Activated T-helper 17 cell treated with anti-CD3 and anti-CD28 coated beads, Interleukin-2, amount 50 U/mL, for 72 hours (primary cell): ENCODE results near the gene MVB12B. TPM values are rescaled to one million over a fixed set of nuclear protein-coding genes. Genes with fewer than 3 reads are reported as not detected.

ENCODE experiments used
- ATAC-seq: fragments of 150-1000 bp; cut with Tn5 transposase; replicated peaks from 2 replicates; pipeline ENCODE4 v1.10.0; 2021; ENCODE audit warnings: mild to moderate bottlenecking, moderate library complexity
- H3K27ac Mint-ChIP-seq: one replicate; pipeline ENCODE4 v1.8.0; 2022; ENCODE audit warnings: mixed read lengths
- H3K27me3 Mint-ChIP-seq: one replicate; pipeline ENCODE4 v1.8.0; 2022; ENCODE audit warnings: mixed read lengths
- H3K36me3 Mint-ChIP-seq: one replicate; pipeline ENCODE4 v1.8.0; 2022; ENCODE audit warnings: low read depth, mild to moderate bottlenecking, mixed read lengths
- H3K4me1 Mint-ChIP-seq: one replicate; pipeline ENCODE4 v1.8.0; 2022; ENCODE audit warnings: mixed read lengths
- H3K4me3 Mint-ChIP-seq: one replicate; pipeline ENCODE4 v1.8.0; 2022; ENCODE audit warnings: mild to moderate bottlenecking, mixed read lengths
- H3K9me3 Mint-ChIP-seq: one replicate; pipeline ENCODE4 v1.8.0; 2022; ENCODE audit warnings: mixed read lengths
- total RNA-seq, 2 donors: library from RNA; stranded (reverse); gene quantifications; one replicate each; pipeline ENCODE4 v1.2.3, GENCODE V29; 2022

Gene MVB12B
- total RNA-seq, 2 donors from 2014 or later, result 3.9 TPM

DNA sequence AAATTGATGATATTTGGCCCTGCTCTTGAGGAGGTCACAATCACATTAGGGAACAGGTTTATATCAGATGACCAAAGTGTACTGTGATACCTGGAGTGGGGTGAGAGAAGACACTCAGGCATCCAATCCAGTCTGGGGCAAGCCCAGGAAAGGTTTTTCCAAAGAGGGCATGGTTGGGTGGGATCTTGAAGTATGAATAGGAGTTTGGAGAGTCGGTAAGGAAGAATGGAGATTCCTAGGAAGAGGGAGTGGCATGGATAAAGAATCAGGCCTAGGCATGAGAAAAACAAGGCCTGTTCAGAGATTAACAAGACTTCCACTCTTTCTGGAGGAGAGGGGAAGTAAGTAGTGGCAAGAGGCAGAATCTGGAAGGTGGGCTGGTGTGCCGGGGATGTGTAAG is 91.1 kb downstream of the MVB12B start:
- ATAC-seq, result no peak
- Mint-ChIP-seq H3K36me3 (no peaks in the 10 kb centered on the region), H3K4me1 (peaks cover 5% of the 10 kb centered on the region), H3K4me3 (no peak overlapping the region), H3K27me3 (no peaks in the 10 kb centered on the region), H3K27ac (no peak overlapping the region), H3K9me3 (no peaks in the 10 kb centered on the region)

DNA sequence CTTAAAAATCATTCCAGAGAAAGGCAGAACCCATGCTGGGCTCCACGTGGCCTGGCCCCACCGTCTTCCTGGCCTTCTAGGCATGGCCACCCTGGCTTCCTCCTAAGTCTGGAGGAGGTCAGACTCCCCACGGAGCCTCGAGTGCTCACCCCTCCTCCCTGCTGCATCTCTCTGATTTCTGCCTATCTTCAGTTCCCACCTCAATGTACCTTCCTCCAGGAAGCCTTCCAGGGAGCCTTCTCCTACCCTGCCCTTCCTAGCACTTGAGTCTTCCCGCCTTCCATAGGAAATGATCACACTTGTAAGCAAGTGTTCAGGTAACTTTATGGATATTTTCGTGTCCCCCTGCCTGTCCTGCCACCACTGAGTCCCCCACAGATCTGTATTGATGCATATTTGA is 92.0 kb downstream of the MVB12B start:
- H3K27me3 Mint-ChIP-seq, result no peaks in the 10 kb centered on the region
- no peak overlapping the region for H3K27ac Mint-ChIP-seq
- H3K4me1 Mint-ChIP-seq, result no peaks in the 10 kb centered on the region

DNA sequence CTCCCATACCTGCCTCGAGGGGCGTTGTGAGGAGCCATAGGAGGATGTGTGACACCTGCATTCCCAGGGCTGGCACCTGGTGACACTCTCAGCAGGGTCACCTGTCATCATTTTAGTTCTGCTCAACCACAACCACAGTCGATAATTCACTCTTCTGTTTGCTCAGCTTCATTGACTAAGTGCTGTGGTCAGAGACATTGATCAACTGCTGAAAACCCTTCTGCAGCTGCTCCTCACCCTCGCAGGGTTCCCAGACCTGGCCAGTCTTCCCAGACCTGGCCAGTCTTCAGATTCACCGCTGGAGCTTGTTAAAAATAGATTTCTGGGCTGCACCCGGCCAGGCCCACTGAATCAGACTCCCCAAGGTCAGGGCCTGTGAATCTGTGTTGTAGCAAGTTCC is 92.8 kb downstream of the MVB12B start:
- Mint-ChIP-seq H3K27me3 (no peaks in the 10 kb centered on the region), H3K4me1 (no peaks in the 10 kb centered on the region), H3K27ac (no peak overlapping the region), H3K9me3 (no peaks in the 10 kb centered on the region), H3K4me3 (no peak overlapping the region), H3K36me3 (no peaks in the 10 kb centered on the region)
- peak; percentile 39 for ATAC-seq

More for the DNA sequence above, 92.0 kb downstream of the MVB12B start:
- H3K9me3 Mint-ChIP-seq, result no peaks in the 10 kb centered on the region
- H3K36me3 Mint-ChIP-seq, result no peaks in the 10 kb centered on the region
- no peak overlapping the region for H3K4me3 Mint-ChIP-seq
- ATAC-seq, result no peak

DNA sequence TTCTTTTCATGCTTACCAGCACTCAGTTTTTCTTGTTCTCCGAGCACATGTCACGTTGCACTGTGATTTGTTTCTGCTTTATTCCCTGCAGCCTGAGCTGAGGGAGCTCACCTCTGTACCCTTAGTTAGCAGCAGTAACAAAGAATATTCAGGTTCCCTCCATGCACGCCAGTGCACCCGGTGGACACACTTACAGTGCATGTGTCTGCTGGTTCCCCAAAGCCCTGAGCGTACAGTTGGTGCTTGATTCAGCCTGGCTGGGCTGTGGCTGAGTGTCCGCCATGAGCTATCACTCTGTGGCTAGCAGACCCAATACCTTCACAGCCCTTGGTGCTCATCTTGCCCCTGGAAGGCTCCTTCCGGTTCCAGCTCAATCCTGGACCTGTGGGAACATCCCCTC is 93.5 kb downstream of the MVB12B start:
- Mint-ChIP-seq H3K4me3 (no peak overlapping the region), H3K9me3 (no peaks in the 10 kb centered on the region), H3K4me1 (no peaks in the 10 kb centered on the region), H3K36me3 (no peaks in the 10 kb centered on the region), H3K27ac (no peak overlapping the region), H3K27me3 (no peaks in the 10 kb centered on the region)
- no peak for ATAC-seq

DNA sequence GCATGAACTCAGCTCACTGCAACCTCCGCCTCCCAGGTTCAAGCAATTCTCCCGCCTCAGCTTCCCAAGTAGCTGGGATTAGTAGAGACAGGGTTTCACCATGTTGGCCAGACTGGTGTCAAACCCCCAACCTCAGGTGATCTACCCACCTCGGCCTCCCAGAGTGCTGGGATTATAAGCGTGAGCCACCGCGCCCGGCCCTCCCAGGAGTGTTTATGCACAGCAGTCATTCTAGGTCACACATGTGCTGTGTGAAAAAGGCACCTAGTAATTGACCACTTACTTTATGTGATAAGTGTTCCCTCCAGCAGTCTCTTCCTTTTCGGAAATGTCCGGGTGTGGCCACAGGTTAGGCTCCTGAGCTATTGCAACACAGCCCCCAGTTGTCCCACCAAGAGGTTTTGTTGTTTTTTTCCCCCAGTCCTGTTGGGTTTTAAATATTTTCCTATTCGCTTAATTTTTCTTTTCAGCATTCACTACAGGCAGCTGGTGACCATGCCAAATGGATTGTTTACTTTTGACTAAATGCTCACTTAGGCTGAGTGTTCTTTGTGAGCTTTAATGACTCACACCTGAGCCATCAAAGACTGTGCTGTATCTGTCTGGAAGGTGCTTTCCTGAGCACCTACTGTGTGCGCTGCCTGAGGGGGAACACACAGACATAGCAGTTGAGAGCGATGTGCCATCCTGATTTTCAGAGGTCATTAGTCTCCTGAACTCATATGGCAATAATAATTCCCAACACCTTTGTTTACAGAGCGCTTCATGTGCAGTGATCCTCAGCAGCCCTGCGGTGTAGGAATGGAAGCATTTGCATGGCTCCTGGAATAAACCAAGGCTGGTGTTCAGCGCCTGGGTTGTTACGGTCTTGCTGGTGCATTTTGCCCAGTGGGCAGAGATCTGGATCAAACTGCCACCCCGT is 94.3 kb downstream of the MVB12B start:
- no peak overlapping the region for H3K27ac Mint-ChIP-seq
- no peak overlapping the region for H3K4me3 Mint-ChIP-seq
- no peaks in the 10 kb centered on the region for H3K27me3 Mint-ChIP-seq
- no peaks in the 10 kb centered on the region for H3K9me3 Mint-ChIP-seq
- ATAC-seq, result peak; percentile 47
- no peaks in the 10 kb centered on the region for H3K4me1 Mint-ChIP-seq
- no peaks in the 10 kb centered on the region for H3K36me3 Mint-ChIP-seq

DNA sequence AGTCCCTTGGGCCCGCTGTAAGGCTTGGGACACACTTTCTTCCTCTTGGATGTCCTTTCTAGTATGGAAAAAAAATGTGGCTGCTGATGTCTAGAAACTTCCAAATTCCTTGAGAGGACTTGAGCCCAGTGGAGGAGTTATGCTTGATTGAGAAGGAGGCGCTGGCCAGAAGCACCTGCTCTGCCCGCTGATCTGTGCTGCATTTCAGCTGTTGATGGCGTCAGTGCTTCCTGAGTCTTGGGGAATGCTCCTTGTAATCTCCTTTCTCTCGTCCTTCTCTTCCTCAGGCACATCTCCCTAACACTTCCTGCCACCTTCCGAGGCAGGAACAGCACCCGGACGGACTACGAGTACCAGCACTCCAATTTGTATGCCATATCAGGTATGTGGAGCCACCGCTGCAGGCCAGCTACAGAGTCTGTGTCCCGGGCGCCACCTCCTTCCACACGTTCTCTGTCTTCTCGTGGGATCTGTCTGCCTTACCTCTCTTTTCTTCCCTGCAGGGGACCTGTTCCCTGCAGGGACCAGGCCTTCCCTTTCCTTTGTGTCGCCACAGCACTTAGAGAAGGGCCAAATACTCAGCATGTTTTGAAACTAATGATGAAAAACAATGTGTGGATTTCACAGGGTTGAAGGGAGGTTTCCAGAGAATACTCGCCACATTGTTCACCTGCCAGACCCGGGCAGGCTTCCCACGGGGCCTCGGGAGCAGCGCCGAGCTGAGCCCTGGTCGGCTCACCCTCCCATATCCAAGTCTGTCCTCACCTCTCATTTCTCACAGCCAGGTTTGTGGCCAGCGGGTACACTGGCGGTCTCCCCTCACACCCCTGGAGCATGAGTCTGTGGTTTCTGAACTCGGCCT is 95.2 kb downstream of the MVB12B start:
- Mint-ChIP-seq H3K9me3 (no peaks in the 10 kb centered on the region), H3K36me3 (no peaks in the 10 kb centered on the region), H3K4me3 (no peak overlapping the region), H3K27ac (no peak overlapping the region), H3K4me1 (no peaks in the 10 kb centered on the region), H3K27me3 (no peaks in the 10 kb centered on the region)
- ATAC-seq, result no peak

DNA sequence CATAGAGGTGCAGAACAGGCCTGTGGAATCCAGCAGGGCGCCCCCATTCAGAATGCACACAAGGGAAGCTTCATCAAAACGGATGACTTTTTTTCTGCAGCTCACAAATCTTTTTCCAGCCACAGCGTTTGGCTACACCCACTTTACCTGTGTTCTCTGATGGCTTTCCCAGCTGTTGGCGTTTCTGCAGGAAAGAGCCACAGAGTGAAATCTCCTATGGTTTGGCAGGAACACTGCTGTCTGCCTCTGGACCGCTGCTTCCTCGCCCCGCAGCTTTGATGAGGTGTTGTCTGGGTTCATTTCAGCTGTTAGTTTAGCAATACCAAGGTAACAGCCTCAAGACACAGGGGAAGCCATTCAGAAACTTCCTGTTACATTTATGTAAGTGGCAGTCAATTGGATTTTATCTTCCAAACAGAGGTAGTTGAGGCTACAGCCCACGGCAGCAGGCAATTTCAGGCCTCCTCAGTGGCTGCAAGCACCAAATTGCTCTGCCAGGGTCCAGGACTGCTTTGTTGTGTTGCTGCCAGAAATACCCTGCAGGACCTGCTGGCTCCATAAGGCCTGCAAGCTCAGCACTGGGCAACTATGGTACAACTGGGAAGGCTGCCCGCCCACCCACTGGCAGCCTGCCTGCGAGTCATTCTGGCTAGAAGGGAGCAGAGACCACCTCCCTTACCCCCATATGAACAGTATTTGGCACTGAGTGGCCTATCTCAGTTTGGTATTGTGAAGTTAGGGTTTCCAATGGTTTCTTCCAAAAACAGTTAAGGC is 96.7 kb downstream of the MVB12B start:
- no peaks in the 10 kb centered on the region for H3K36me3 Mint-ChIP-seq
- no peaks in the 10 kb centered on the region for H3K27me3 Mint-ChIP-seq
- ATAC-seq, result no peak
- no peaks in the 10 kb centered on the region for H3K4me1 Mint-ChIP-seq
- no peak overlapping the region for H3K27ac Mint-ChIP-seq
- H3K4me3 Mint-ChIP-seq, result no peak overlapping the region
- H3K9me3 Mint-ChIP-seq, result no peaks in the 10 kb centered on the region

DNA sequence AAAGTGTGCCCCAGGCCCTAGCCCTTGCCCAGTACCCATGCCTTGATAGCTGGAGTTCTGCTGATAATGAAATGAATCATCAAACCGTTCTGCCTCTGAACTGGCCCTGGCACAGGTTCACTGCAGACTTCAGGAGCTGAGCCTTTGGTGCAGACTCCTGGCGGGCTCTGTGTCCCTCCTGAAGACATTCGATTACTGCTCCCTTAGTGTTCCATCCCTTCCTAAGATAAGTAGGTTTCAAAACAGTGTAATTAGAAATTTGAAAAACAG is 97.2 kb downstream of the MVB12B start:
- H3K4me1 Mint-ChIP-seq, result no peaks in the 10 kb centered on the region
- no peaks in the 10 kb centered on the region for H3K27me3 Mint-ChIP-seq
- H3K27ac Mint-ChIP-seq, result no peak overlapping the region
- ATAC-seq, result no peak
- no peaks in the 10 kb centered on the region for H3K36me3 Mint-ChIP-seq
- no peaks in the 10 kb centered on the region for H3K9me3 Mint-ChIP-seq
- H3K4me3 Mint-ChIP-seq, result no peak overlapping the region

DNA sequence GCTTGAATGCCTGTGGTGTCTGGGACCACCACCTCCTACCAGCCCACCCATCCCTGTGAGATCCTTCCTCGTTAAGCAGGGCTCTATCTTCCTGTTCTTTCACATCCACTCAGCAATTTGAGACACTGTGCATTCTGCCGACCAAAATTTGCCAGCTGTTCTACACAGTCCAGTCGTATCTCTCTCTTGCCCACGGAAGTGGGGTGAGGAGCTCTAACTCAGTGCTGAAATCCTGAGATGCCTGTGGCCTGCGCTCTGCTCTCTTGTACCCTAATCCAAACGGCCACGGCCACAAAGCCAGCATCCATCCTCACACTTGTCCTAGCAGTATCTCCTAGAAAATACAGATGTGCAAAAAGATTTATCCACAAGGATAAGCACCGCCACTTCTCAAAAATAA is 97.9 kb downstream of the MVB12B start:
- H3K27ac Mint-ChIP-seq, result no peak overlapping the region
- H3K27me3 Mint-ChIP-seq, result no peaks in the 10 kb centered on the region
- H3K4me3 Mint-ChIP-seq, result no peak overlapping the region
- H3K36me3 Mint-ChIP-seq, result no peaks in the 10 kb centered on the region
- no peak for ATAC-seq
- H3K4me1 Mint-ChIP-seq, result no peaks in the 10 kb centered on the region
- H3K9me3 Mint-ChIP-seq, result no peaks in the 10 kb centered on the region

DNA sequence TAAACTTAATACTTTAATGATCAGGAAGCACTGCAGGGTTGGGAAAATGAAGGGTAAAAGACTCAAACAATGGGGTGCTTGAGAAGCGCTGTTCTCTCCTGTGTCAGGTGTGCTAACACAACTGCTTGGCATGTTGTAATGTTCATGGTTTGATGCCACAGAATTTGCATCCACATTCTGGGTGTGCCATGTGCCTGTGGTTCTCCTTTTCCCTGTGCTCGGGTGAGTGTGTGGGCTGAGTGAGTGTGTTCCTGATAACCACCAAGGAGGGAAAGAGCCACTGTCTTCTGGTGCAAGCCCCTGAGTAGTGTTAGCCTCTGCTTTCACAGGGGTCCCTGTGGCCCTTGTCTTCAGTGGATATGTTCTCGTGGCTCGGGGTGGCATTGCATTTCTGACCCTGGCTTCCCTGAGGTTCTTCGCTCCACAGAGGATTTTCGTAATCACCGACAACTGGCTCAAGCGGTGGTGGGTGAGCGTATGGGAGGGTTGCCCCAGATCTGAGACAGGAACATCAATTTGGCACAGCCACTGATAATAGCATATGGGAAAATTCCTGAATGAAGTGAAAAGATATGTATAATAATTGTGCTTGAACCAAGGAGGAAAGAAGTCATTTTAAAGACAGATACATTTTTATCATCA is 102.0 kb downstream of the MVB12B start:
- ATAC-seq, result no peak
- Mint-ChIP-seq H3K27me3 (no peaks in the 10 kb centered on the region), H3K4me3 (no peak overlapping the region), H3K36me3 (no peaks in the 10 kb centered on the region), H3K27ac (no peak overlapping the region), H3K9me3 (no peaks in the 10 kb centered on the region), H3K4me1 (no peaks in the 10 kb centered on the region)

DNA sequence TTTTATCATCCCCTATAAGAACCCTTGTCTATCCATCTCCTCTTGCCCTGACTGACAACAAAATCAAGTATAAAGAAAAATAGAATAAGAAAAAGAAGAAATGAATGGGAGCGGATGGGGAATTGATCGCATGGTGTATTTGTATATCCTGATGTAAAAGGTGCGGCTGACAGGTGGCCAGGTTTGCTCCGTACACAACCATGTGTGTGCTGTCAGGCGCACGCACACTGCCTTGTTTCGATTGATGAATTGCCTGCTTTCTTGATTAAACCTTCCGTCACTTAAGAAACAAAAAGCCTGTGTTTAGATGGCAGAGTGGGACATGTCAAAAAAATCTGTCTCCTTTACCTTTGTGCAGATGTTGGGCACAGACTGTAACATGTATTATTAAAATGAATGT is 102.6 kb downstream of the MVB12B start:
- no peaks in the 10 kb centered on the region for H3K9me3 Mint-ChIP-seq
- H3K36me3 Mint-ChIP-seq, result no peaks in the 10 kb centered on the region
- no peaks in the 10 kb centered on the region for H3K27me3 Mint-ChIP-seq
- H3K27ac Mint-ChIP-seq, result no peak overlapping the region
- ATAC-seq, result no peak
- H3K4me3 Mint-ChIP-seq, result no peak overlapping the region
- no peaks in the 10 kb centered on the region for H3K4me1 Mint-ChIP-seq

DNA sequence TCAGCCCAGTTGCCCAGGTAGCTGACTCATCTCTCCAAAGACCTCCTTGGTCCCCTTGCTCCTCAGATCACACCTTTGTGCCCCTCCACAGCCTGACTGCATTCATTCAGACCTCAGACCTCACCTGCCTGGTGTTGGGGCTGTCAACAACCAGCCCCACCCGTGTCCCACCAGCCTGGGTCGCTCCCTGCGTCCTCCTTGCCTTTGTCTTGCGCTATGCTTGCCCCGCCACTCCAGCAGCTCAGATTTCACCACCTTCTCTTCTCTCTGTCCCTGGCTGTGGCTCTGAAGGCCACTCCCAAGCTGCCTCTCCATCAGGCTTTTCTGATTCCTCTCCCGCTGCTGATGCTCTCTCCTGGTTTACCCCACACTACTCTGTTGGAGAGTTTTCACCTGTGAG is 103.5 kb downstream of the MVB12B start:
- no peaks in the 10 kb centered on the region for H3K36me3 Mint-ChIP-seq
- no peak for ATAC-seq
- H3K27me3 Mint-ChIP-seq, result no peaks in the 10 kb centered on the region
- no peaks in the 10 kb centered on the region for H3K4me1 Mint-ChIP-seq
- no peak overlapping the region for H3K4me3 Mint-ChIP-seq
- H3K27ac Mint-ChIP-seq, result no peak overlapping the region
- H3K9me3 Mint-ChIP-seq, result no peaks in the 10 kb centered on the region

DNA sequence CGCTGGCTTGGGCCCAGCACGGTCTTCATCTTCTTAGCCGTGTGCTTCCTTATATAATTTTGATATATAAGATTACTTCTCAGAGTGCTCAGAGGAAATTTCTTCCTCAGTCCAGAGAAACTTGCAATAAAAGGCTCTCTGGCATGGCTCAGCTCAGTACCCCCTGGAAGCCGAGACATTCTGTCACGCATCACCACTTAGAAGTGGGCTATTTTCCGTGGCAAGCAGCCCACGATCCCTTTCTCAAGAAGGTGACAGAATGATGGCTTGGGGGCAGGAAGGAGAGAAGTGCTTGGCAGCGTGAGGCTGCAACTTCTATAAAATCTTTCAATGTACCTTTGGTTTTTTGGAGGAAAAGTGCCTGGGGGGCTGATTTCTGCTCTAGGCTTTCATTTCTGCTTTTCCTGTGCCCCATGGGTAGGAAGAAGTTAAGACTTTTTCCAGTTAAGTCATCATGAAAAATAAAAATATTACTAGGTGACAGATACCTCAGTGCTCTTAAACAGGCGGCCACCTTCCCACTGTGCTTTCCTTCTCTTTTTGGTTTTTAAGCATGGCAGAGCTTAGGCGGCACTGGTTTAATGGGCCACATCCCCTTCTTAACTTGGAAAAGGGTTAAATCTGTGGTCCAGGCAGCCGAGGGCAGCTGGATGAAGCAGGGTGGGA is 104.6 kb downstream of the MVB12B start:
- ATAC-seq, result no peak
- Mint-ChIP-seq H3K4me3 (no peak overlapping the region), H3K4me1 (no peaks in the 10 kb centered on the region), H3K9me3 (no peaks in the 10 kb centered on the region), H3K27ac (no peak overlapping the region), H3K27me3 (no peaks in the 10 kb centered on the region), H3K36me3 (no peaks in the 10 kb centered on the region)

DNA sequence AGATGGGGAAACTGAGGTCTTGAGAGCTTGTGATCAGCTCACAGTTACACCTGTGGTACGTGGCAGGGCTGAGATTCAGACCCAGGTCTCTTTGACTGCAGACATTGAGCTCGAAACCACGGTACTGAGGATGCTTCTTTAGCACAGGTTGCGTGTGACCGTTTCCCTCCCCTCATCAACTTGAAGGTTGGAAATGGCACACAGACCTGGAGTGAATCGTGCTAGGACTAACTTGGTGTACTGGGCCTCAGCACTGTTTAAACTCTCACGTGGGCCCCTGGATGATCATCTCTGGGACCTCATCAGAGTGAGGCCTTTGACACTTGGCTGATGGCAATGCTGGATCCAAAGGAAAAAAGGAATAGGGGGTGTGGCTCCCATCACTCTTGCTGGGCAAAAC is 106.0 kb downstream of the MVB12B start:
- no peak overlapping the region for H3K27ac Mint-ChIP-seq
- no peaks in the 10 kb centered on the region for H3K36me3 Mint-ChIP-seq
- H3K9me3 Mint-ChIP-seq, result no peaks in the 10 kb centered on the region
- no peak overlapping the region for H3K4me3 Mint-ChIP-seq
- H3K27me3 Mint-ChIP-seq, result no peaks in the 10 kb centered on the region
- H3K4me1 Mint-ChIP-seq, result no peaks in the 10 kb centered on the region
- ATAC-seq, result no peak
